Measurements from ENCODE around the gene APBB1. TPM values are rescaled to one million over a fixed set of nuclear protein-coding genes. Genes with fewer than 3 reads are reported as not detected.

APBB1 gene
- total and polyA plus RNA-seq, 9 of the 15 experiments (the other 6 are each of a cell fraction or from before 2014, with no cell fraction given) = 0.04 to 0.73 (median 0.40) TPM

DNA sequence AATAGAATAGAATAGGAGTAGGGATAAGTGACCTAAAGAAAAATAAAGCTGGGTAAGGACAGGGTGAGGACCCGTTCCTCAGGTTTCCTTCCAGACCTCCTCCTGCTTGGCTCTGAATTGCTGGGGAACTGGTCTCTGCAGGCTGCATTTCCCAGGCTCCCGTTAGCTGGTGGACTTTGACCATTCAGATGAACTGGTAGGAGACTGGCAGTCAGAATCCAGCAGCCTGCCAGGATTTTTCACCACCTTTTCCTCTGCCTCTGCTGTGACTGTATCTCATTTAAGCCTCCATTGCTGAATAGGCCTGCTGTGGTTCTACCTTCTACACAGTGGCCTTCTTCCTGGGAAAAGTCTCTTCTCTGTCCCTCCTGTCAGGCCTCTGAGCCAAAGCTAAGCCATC lies 53.2 kb downstream of the APBB1 start (continued):
- TF ChIP-seq ZNF586 (CRISPR knock-in tag; conservative IDR thresholded peaks at IDR 0.05) (no peak), ZNF644 (tag; IDR thresholded peaks at IDR 0.05; ENCODE audit: low read depth) (no peak)

GRCh38 chr11:6362873-6363678 lies 55.8 kb downstream of the APBB1 start:
- ChIA-PET POLR2A (interaction anchor here (1.0 to 1.1 kb wide), 2 partner anchors 11 to 23 kb away, joined by 3 read pairs; no protein-coding TSS in a partner anchor), CTCF (ENCODE audit: low intra/inter-chr PET ratio) (interaction anchor here (0.7 to 2.3 kb wide), 3 partner anchors 112 to 340 kb away, joined by 3 to 8 read pairs (median 4); no protein-coding TSS in a partner anchor)
- H3K79me2 ChIP-seq (ENCODE audit: control insufficient read depth, insufficient read depth, low read length) = no peaks in the 10 kb centered on the region
- peak; percentile 52 to 78 (median 62) for DNase-seq (ENCODE audit: extremely low read depth in 1 of 4, low spot score in 3 of 4)
- intact Hi-C loops (cut with micrococcal nuclease) = loop anchor here (5.0 kb wide), 1 partner anchor 66 kb away; no protein-coding TSS in a partner anchor
- ATAC-seq = peak; percentile 98
- H2AFZ ChIP-seq (ENCODE audit: low read depth, low read length) = no peak overlapping the region
- WGBS (ENCODE audit: insufficient coverage, low coverage, missing lambda C conversion rate) = 37% methylated on average over 5 of the region's 6 CpGs
- H3K36me3 ChIP-seq (ENCODE audit: control insufficient read depth, insufficient read depth, low read length) = no peaks in the 10 kb centered on the region
- in situ Hi-C loops (cut with MboI) = no loop called here
- H3K9ac ChIP-seq (ENCODE audit: insufficient read depth in 1 of 2, low read depth in 2 of 2, low read length in 2 of 2) = no peak overlapping the region; a peak in 1 of 4 replicates
- no peak overlapping the region for H3K4me3 ChIP-seq
- H4K20me1 ChIP-seq (replicated peaks; ENCODE audit: control insufficient read depth, insufficient read depth, low read length) = no peaks in the 10 kb centered on the region
- no peak overlapping the region for H3K4me2 ChIP-seq (ENCODE audit: insufficient read depth, low read length)
- H3K27ac ChIP-seq (ENCODE audit: extremely low read depth, low read depth, low read length) = no peak overlapping the region
- peaks cover 8 to 9% of the 10 kb centered on the region in 2 experiments; a peak in 2 of 5 replicates for H3K27me3 ChIP-seq (ENCODE audit: control insufficient read depth in 2 of 2, insufficient read depth in 2 of 2, low read length in 2 of 2)
- FAIRE-seq = peak; percentile 90
- H3K4me1 ChIP-seq (replicated peaks in 1 of 2; ENCODE audit: control insufficient read depth in 2 of 2, insufficient read depth in 2 of 2, low read length in 2 of 2) = no peaks in the 10 kb centered on the region
- BruUV-seq (replicated peaks) = no TSS peak
- H3K9me1 ChIP-seq (ENCODE audit: control insufficient read depth, insufficient read depth, low read length) = no peaks in the 10 kb centered on the region
- H3K9me3 ChIP-seq (replicated peaks; ENCODE audit: control insufficient read depth, insufficient read depth, low read depth, low read length) = no peaks in the 10 kb centered on the region
- TF ChIP-seq STAG1 (CRISPR knock-in tag; IDR thresholded peaks at IDR 0.05; ENCODE audit: borderline replicate concordance) = peak; percentile 82; the same call in 1 of the 2 replicates
- peak; percentile 33; the same call in 1 of the 2 replicates for TF ChIP-seq RB1 (IDR thresholded peaks at IDR 0.05; ENCODE audit: low read depth)
- peak; percentile 77 for TF ChIP-seq SMC3 (conservative IDR thresholded peaks at IDR 0.05; ENCODE audit: insufficient read depth, low read depth, low read length)
- peak; percentile 61 to 74 for TF ChIP-seq RAD21 (CRISPR knock-in tag; conservative IDR thresholded peaks at IDR 0.05 in 1 of 2, IDR thresholded peaks at IDR 0.05 in 1 of 2)
- TF ChIP-seq, protein P1, sequence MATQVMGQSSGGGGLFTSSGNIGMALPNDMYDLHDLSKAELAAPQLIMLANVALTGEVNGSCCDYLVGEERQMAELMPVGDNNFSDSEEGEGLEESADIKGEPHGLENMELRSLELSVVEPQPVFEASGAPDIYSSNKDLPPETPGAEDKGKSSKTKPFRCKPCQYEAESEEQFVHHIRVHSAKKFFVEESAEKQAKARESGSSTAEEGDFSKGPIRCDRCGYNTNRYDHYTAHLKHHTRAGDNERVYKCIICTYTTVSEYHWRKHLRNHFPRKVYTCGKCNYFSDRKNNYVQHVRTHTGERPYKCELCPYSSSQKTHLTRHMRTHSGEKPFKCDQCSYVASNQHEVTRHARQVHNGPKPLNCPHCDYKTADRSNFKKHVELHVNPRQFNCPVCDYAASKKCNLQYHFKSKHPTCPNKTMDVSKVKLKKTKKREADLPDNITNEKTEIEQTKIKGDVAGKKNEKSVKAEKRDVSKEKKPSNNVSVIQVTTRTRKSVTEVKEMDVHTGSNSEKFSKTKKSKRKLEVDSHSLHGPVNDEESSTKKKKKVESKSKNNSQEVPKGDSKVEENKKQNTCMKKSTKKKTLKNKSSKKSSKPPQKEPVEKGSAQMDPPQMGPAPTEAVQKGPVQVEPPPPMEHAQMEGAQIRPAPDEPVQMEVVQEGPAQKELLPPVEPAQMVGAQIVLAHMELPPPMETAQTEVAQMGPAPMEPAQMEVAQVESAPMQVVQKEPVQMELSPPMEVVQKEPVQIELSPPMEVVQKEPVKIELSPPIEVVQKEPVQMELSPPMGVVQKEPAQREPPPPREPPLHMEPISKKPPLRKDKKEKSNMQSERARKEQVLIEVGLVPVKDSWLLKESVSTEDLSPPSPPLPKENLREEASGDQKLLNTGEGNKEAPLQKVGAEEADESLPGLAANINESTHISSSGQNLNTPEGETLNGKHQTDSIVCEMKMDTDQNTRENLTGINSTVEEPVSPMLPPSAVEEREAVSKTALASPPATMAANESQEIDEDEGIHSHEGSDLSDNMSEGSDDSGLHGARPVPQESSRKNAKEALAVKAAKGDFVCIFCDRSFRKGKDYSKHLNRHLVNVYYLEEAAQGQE (IDR thresholded peaks at IDR 0.05; ENCODE audit: borderline replicate concordance) = peak; percentile 31; the same call in 1 of the 2 replicates
- TF ChIP-seq, protein P1 (CRISPR knock-in tag; IDR thresholded peaks at IDR 0.05; ENCODE audit: low read depth) = no peak
- TF ChIP-seq TRIM25 (IDR thresholded peaks at IDR 0.05; ENCODE audit: borderline replicate concordance) = no peak

Measured in K562 (cell line).